Body of pancreas (tissue), 4 donors: ENCODE measurements around the gene UBE2L3.

Source experiments
- POLR2A ChIP-seq, 3 donors: fragments of 450-650 bp; IDR thresholded peaks; one replicate each; pipeline ENCODE4 v1.6.1; 2016; ENCODE audit warnings: antibody characterized with exemption in 3 of 3, mild to moderate bottlenecking in 2 of 3
- TF ChIP-seq, protein P1 (sequence below), 7 experiments: fragments of 450-650 bp in 4 of 7; fragments of 200-600 bp in 3 of 7; sonication (generic) in 3 of 7; IDR thresholded peaks; one replicate each; pipeline ENCODE4 v1.5.1; 2016 to 2019; ENCODE audit warnings: antibody characterized with exemption in 7 of 7

DNA sequence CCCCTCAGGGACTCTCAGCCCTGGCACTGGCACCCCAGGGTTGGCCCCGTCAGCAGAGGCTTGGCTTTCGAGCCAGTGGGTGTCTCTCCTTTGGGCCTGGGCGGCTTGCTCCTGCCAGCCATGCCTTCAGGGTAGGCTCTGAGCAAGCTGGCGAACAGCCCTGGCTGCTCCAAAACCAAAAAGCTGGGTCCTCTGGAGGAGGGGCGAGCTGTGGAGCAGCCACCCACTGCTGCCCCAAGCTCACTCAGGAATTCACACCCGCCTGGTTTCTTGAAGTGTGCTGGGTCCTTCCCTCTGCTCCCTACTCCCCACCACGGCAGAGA lies 56.1 kb downstream of the UBE2L3 start:
- TF ChIP-seq, protein P1, sequence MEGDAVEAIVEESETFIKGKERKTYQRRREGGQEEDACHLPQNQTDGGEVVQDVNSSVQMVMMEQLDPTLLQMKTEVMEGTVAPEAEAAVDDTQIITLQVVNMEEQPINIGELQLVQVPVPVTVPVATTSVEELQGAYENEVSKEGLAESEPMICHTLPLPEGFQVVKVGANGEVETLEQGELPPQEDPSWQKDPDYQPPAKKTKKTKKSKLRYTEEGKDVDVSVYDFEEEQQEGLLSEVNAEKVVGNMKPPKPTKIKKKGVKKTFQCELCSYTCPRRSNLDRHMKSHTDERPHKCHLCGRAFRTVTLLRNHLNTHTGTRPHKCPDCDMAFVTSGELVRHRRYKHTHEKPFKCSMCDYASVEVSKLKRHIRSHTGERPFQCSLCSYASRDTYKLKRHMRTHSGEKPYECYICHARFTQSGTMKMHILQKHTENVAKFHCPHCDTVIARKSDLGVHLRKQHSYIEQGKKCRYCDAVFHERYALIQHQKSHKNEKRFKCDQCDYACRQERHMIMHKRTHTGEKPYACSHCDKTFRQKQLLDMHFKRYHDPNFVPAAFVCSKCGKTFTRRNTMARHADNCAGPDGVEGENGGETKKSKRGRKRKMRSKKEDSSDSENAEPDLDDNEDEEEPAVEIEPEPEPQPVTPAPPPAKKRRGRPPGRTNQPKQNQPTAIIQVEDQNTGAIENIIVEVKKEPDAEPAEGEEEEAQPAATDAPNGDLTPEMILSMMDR (IDR thresholded peaks at IDR 0.05): no peak
- TF ChIP-seq POLR2A (IDR thresholded peaks at IDR 0.05): no peak
